ENCODE data around the gene PSEN2.
"Not testable (repeated sequence)": the region's sequence is repeated elsewhere in the genome, so short reads cannot be mapped to it uniquely, and the experiment has no call there.

Gene PSEN2

GRCh38 chr1:226835396-226835795, 35.0 kb upstream of the PSEN2 start:
- peaks cover 16% of the 10 kb centered on the region for H3K4me1 ChIP-seq (ENCODE audit: insufficient read depth, low read length)
- not testable (repeated sequence) for H3K9ac ChIP-seq (ENCODE audit: low read depth, low read length); H3K36me3 ChIP-seq (ENCODE audit: insufficient read depth, low read length); H3K9me3 ChIP-seq (ENCODE audit: control insufficient read depth, insufficient read depth, low read length)

- not testable (repeated sequence) for H3K9ac ChIP-seq (ENCODE audit: low read depth, low read length); H3K36me3 ChIP-seq (ENCODE audit: insufficient read depth, low read length); H3K9me3 ChIP-seq (ENCODE audit: control insufficient read depth, insufficient read depth, low read length)
- peaks cover 16% of the 10 kb centered on the region for H3K4me1 ChIP-seq (ENCODE audit: insufficient read depth, low read length)
Observed at GRCh38 chr1:226837966-226838365, 32.5 kb upstream of the PSEN2 start.

GRCh38 chr1:226838456-226838855, 32.0 kb upstream of the PSEN2 start:
- Histone ChIP-seq H3K9ac (ENCODE audit: low read depth, low read length) (no peak overlapping the region), H3K9me3 (ENCODE audit: control insufficient read depth, insufficient read depth, low read length) (no peaks in the 10 kb centered on the region; the same call in none of the 2 replicates), H3K4me1 (ENCODE audit: insufficient read depth, low read length) (peaks cover 16% of the 10 kb centered on the region), H3K36me3 (ENCODE audit: insufficient read depth, low read length) (no peaks in the 10 kb centered on the region)

GRCh38 chr1:226845624-226846023, 24.8 kb upstream of the PSEN2 start:
- no peaks in the 10 kb centered on the region for H3K36me3 ChIP-seq (ENCODE audit: insufficient read depth, low read length)
- H3K9me3 ChIP-seq (ENCODE audit: control insufficient read depth, insufficient read depth, low read length), result no peaks in the 10 kb centered on the region
- peaks cover 6% of the 10 kb centered on the region; the same call in 1 of the 2 replicates for H3K4me1 ChIP-seq (ENCODE audit: insufficient read depth, low read length)
- H3K9ac ChIP-seq (ENCODE audit: low read depth, low read length), result no peak overlapping the region

- Histone ChIP-seq H3K9ac (ENCODE audit: low read depth, low read length) (no peak overlapping the region), H3K36me3 (ENCODE audit: insufficient read depth, low read length) (no peaks in the 10 kb centered on the region), H3K4me1 (ENCODE audit: insufficient read depth, low read length) (peaks cover 6% of the 10 kb centered on the region; the same call in 1 of the 2 replicates), H3K9me3 (ENCODE audit: control insufficient read depth, insufficient read depth, low read length) (no peaks in the 10 kb centered on the region)
Observed at GRCh38 chr1:226846786-226847185, 23.6 kb upstream of the PSEN2 start.

- H3K4me1 ChIP-seq (ENCODE audit: insufficient read depth, low read length); H3K36me3 ChIP-seq (ENCODE audit: insufficient read depth, low read length); H3K9ac ChIP-seq (ENCODE audit: low read depth, low read length); H3K9me3 ChIP-seq (ENCODE audit: control insufficient read depth, insufficient read depth, low read length): not testable (repeated sequence)
Observed at GRCh38 chr1:226854548-226854947, 15.9 kb upstream of the PSEN2 start.

- Histone ChIP-seq H3K9me3 (ENCODE audit: control insufficient read depth, insufficient read depth, low read length) (no peaks in the 10 kb centered on the region), H3K4me1 (ENCODE audit: insufficient read depth, low read length) (peaks cover 23% of the 10 kb centered on the region), H3K36me3 (ENCODE audit: insufficient read depth, low read length) (no peaks in the 10 kb centered on the region), H3K9ac (ENCODE audit: low read depth, low read length) (no peak overlapping the region)
Observed at GRCh38 chr1:226862890-226863289, 7.5 kb upstream of the PSEN2 start.

GRCh38 chr1:226863446-226863845, 7.0 kb upstream of the PSEN2 start:
- H3K36me3 ChIP-seq (ENCODE audit: insufficient read depth, low read length), result no peaks in the 10 kb centered on the region
- H3K9me3 ChIP-seq (ENCODE audit: control insufficient read depth, insufficient read depth, low read length), result no peaks in the 10 kb centered on the region
- H3K9ac ChIP-seq (ENCODE audit: low read depth, low read length), result no peak overlapping the region
- H3K4me1 ChIP-seq (ENCODE audit: insufficient read depth, low read length), result peaks cover 23% of the 10 kb centered on the region

GRCh38 chr1:226864311-226864710, 6.1 kb upstream of the PSEN2 start:
- H3K9ac ChIP-seq (ENCODE audit: low read depth, low read length), result no peak overlapping the region
- no peaks in the 10 kb centered on the region for H3K9me3 ChIP-seq (ENCODE audit: control insufficient read depth, insufficient read depth, low read length)
- no peaks in the 10 kb centered on the region for H3K36me3 ChIP-seq (ENCODE audit: insufficient read depth, low read length)
- H3K4me1 ChIP-seq (ENCODE audit: insufficient read depth, low read length), result peaks cover 23% of the 10 kb centered on the region

GRCh38 chr1:226865590-226865989, 4.8 kb upstream of the PSEN2 start:
- H3K9me3 ChIP-seq (ENCODE audit: control insufficient read depth, insufficient read depth, low read length), result no peaks in the 10 kb centered on the region
- no peak overlapping the region for H3K9ac ChIP-seq (ENCODE audit: low read depth, low read length)
- no peaks in the 10 kb centered on the region for H3K36me3 ChIP-seq (ENCODE audit: insufficient read depth, low read length)
- H3K4me1 ChIP-seq (ENCODE audit: insufficient read depth, low read length), result peaks cover 23% of the 10 kb centered on the region

GRCh38 chr1:226867461-226868054, 2.9 kb upstream of the PSEN2 start:
- Histone ChIP-seq H3K36me3 (ENCODE audit: insufficient read depth, low read length) (no peaks in the 10 kb centered on the region), H3K9ac (ENCODE audit: low read depth, low read length) (no peak overlapping the region), H3K4me1 (ENCODE audit: insufficient read depth, low read length) (peaks cover 27% of the 10 kb centered on the region), H3K9me3 (ENCODE audit: control insufficient read depth, insufficient read depth, low read length) (no peaks in the 10 kb centered on the region)

- no peaks in the 10 kb centered on the region for H3K9me3 ChIP-seq (ENCODE audit: control insufficient read depth, insufficient read depth, low read length)
- H3K4me1 ChIP-seq (ENCODE audit: insufficient read depth, low read length), result peaks cover 17% of the 10 kb centered on the region
- no peak overlapping the region for H3K9ac ChIP-seq (ENCODE audit: low read depth, low read length)
- H3K36me3 ChIP-seq (ENCODE audit: insufficient read depth, low read length), result no peaks in the 10 kb centered on the region
Observed at GRCh38 chr1:226868726-226869125, 1.7 kb upstream of the PSEN2 start.

- Histone ChIP-seq H3K9ac (ENCODE audit: low read depth, low read length) (peak overlapping the region; percentile 90), H3K9me3 (ENCODE audit: control insufficient read depth, insufficient read depth, low read length) (no peaks in the 10 kb centered on the region), H3K4me1 (ENCODE audit: insufficient read depth, low read length) (peaks cover 19% of the 10 kb centered on the region; the same call in 1 of the 2 replicates)
Observed at GRCh38 chr1:226870026-226870400, 403 bp upstream of the PSEN2 start.

GRCh38 chr1:226871636-226872327, 1.4 kb downstream of the PSEN2 start:
- Histone ChIP-seq H3K9me3 (ENCODE audit: control insufficient read depth, insufficient read depth, low read length) (no peaks in the 10 kb centered on the region), H3K4me1 (ENCODE audit: insufficient read depth, low read length) (peaks cover 28% of the 10 kb centered on the region; the same call in 1 of the 2 replicates), H3K36me3 (ENCODE audit: insufficient read depth, low read length) (no peaks in the 10 kb centered on the region), H3K9ac (ENCODE audit: low read depth, low read length) (peak overlapping the region; percentile 90; the same call in 1 of the 2 replicates)

More at GRCh38 chr1:226870026-226870400, 403 bp upstream of the PSEN2 start:
- H3K36me3 ChIP-seq (ENCODE audit: insufficient read depth, low read length), result no peaks in the 10 kb centered on the region

GRCh38 chr1:226872437-226872836, 2.0 kb downstream of the PSEN2 start:
- H3K9me3 ChIP-seq (ENCODE audit: control insufficient read depth, insufficient read depth, low read length), result no peaks in the 10 kb centered on the region
- peaks cover 28% of the 10 kb centered on the region; the same call in 1 of the 2 replicates for H3K4me1 ChIP-seq (ENCODE audit: insufficient read depth, low read length)
- H3K36me3 ChIP-seq (ENCODE audit: insufficient read depth, low read length), result no peaks in the 10 kb centered on the region
- H3K9ac ChIP-seq (ENCODE audit: low read depth, low read length), result no peak overlapping the region
